Measurements from ENCODE around the gene PDPR.

DNA sequence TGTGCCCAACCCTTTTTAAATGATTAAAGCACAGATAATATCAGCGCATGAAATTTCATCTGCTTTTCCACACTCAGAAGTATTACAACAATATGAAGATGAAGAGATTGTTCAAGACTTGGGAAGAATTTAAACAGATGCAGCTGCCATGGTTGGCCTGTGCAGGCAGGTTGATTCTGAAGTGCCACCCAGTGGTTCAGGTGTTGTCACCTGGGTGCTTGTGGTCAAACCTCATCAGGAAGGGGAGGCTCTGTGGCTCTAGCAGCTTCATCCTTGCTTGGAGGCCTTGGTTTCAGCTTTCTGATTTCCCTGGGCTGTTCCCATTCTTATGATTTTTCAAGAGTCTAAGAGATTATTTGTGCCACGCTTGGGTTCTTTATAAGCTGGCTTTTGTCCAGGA, 37.3 kb downstream of the PDPR start:
- no peak for TF ChIP-seq POLR2A (IDR thresholded peaks at IDR 0.05)
- TF ChIP-seq, protein P1, sequence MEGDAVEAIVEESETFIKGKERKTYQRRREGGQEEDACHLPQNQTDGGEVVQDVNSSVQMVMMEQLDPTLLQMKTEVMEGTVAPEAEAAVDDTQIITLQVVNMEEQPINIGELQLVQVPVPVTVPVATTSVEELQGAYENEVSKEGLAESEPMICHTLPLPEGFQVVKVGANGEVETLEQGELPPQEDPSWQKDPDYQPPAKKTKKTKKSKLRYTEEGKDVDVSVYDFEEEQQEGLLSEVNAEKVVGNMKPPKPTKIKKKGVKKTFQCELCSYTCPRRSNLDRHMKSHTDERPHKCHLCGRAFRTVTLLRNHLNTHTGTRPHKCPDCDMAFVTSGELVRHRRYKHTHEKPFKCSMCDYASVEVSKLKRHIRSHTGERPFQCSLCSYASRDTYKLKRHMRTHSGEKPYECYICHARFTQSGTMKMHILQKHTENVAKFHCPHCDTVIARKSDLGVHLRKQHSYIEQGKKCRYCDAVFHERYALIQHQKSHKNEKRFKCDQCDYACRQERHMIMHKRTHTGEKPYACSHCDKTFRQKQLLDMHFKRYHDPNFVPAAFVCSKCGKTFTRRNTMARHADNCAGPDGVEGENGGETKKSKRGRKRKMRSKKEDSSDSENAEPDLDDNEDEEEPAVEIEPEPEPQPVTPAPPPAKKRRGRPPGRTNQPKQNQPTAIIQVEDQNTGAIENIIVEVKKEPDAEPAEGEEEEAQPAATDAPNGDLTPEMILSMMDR (IDR thresholded peaks at IDR 0.05): no peak

Data from Peyer's patch (tissue), 4 donors.